Psoas muscle (tissue), 8 donors: ENCODE results near the gene DOCK2. TPM values are rescaled to one million over a fixed set of nuclear protein-coding genes. Genes with fewer than 3 reads are reported as not detected.

ENCODE experiments used
- ATAC-seq, 4 donors: fragments of 200-7000 bp; cut with Tn5 transposase; one replicate each; pipeline ENCODE4 v1.9.1; 2020; ENCODE audit warnings: moderate library complexity in 3 of 4, mild to moderate bottlenecking in 2 of 4
- DNase-seq, 2 donors: peaks; one replicate each; pipeline ENCODE4 v3.0.0-alpha.2; 2020
- H3K27ac ChIP-seq: fragments of 200-600 bp; one replicate; pipeline ENCODE4 v1.8.0; 2022
- H3K27me3 ChIP-seq, 3 donors: fragments of 200-600 bp in 1 of 3; one replicate each; pipeline versions ENCODE4 v1.6.1 to v1.8.0; 2013 to 2022; ENCODE audit warnings: low read length in 2 of 3, mild to moderate bottlenecking in 2 of 3, moderate library complexity in 1 of 3; ENCODE audit not compliant: insufficient read depth in 3 of 3
- H3K36me3 ChIP-seq, 2 donors: fragments of 200-600 bp in 1 of 2; one replicate each; pipeline versions ENCODE4 v1.6.1 to v1.8.0; 2013 to 2022; ENCODE audit warnings: low read depth in 1 of 2, mild to moderate bottlenecking in 1 of 2, moderate library complexity in 1 of 2; ENCODE audit not compliant: insufficient read depth in 1 of 2
- H3K4me1 ChIP-seq: fragments of 200-600 bp; one replicate; pipeline ENCODE4 v1.8.0; 2022
- H3K4me3 ChIP-seq: fragments of 200-600 bp; one replicate; pipeline ENCODE4 v1.8.0; 2022; ENCODE audit warnings: mild to moderate bottlenecking
- H3K9me3 ChIP-seq: fragments of 200-600 bp; one replicate; pipeline ENCODE4 v1.8.0; 2022
- WGBS, 3 donors: extraction: QIAGEN DNeasy Blood & Tissue Kit; methylation state at CpG; one replicate each; pipeline versions ENCODE4 v1.1.6 to v1.1.7; 2013; 5-methylcytosine and 5-hydroxymethylcytosine counted together
- intact Hi-C, 2 donors: fragments of 100-400 bp; cut with DNase I; formaldehyde crosslinking; loops; one replicate each; pipeline versions ENCODE4 v1.11.0 to v1.14.2; 2022
- polyA plus RNA-seq, 3 donors: library from polyadenylated mRNA; stranded (reverse); fragments of 200-250 nt; gene quantifications; one replicate each; pipeline ENCODE4 v1.2.3, GENCODE V29; 2013
- total RNA-seq, 4 donors: library from RNA; stranded (reverse); fragmentation: NEBNext Ultra II Directional in 2 of 4; extraction: Animal tissue kit (Norgen Biotek cat#: 25700) in 2 of 4; gene quantifications; one replicate each; pipeline versions ENCODE4 v1.2.1 to v1.2.4, GENCODE V29; 2021 to 2023
- TF ChIP-seq, protein P1 (sequence below): fragments of 200-600 bp; IDR thresholded peaks from one replicate; pipeline ENCODE4 v1.8.0; 2022; ENCODE audit warnings: antibody characterized with exemption
- donor health status: healthy with polysubstance abuse.
- donor health status: DM: no; HTN: no; CAD: no; lungs with moderate emphysema.
- donor health status: Bipolar disorder and iron deficiency.
- donor health status: healthy.
- donor health status: DM: yes; HTN: yes; CAD: no.
- donor health status: DM: no; HTN: no; CAD: no.
- donor health status: DM: no; HTN: no; CAD: no.
- donor health status: DM: yes; HTN: yes; CAD: no.

Gene DOCK2
- total and polyA plus RNA-seq, 7 donors, result 0.37 to 4.4 (median 3.5) TPM

DNA sequence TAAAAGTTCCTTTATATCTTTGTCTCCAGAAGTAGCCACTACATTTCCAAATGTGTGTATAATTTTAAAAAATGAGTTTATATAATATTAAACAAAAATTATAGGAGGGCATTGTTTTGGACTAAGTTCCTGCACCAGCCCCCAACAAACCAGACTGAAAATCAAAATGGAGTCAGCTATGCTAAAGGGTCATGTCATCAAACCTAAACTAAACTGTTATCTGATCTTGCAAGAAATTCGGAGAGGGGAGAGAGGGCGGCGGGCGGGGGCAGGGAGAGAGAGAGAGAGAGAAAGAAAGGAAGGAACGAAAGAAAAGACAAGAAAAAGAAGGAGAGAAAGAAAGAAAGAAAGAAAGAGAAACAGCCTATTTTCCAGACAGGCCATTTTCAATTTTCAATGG is 63.5 kb downstream of the DOCK2 start:
- Histone ChIP-seq H3K27me3 (no peaks in the 10 kb centered on the region), H3K9me3 (no peaks in the 10 kb centered on the region), H3K4me1 (no peaks in the 10 kb centered on the region), H3K4me3 (no peak overlapping the region), H3K27ac (no peak overlapping the region), H3K36me3 (no peaks in the 10 kb centered on the region)
- ATAC-seq (no peak), DNase-seq (no peak)
- intact Hi-C loops, result no loop called here
- WGBS, 3 donors, result 61 to 68% (median 64%) methylated on average over 5 of the region's 5 CpGs
- TF ChIP-seq, protein P1, sequence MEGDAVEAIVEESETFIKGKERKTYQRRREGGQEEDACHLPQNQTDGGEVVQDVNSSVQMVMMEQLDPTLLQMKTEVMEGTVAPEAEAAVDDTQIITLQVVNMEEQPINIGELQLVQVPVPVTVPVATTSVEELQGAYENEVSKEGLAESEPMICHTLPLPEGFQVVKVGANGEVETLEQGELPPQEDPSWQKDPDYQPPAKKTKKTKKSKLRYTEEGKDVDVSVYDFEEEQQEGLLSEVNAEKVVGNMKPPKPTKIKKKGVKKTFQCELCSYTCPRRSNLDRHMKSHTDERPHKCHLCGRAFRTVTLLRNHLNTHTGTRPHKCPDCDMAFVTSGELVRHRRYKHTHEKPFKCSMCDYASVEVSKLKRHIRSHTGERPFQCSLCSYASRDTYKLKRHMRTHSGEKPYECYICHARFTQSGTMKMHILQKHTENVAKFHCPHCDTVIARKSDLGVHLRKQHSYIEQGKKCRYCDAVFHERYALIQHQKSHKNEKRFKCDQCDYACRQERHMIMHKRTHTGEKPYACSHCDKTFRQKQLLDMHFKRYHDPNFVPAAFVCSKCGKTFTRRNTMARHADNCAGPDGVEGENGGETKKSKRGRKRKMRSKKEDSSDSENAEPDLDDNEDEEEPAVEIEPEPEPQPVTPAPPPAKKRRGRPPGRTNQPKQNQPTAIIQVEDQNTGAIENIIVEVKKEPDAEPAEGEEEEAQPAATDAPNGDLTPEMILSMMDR, result no peak

DNA sequence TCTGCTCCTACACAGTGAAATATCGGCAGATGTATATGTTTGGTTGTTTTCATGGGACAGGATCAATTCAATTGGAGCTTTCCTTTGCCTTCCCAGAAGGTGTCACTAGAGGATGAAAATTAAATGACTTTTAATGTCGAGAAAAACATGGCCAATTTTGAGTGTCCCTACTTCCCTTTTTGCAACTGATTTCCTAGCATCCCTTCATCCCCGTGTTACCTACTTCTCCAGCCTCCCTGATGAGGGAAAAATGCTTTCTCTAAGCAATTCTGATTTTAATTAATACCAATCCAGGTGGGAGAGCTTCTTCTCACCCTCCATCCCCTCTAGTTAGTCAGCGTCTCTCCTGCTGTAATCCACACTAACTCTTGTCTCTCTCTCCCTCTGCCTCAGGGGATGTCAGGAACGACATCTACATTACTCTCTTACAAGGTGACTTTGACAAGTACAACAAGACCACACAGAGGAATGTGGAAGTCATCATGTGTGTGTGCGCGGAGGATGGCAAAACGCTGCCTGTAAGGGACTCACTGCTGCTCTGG is 64.9 kb downstream of the DOCK2 start:
- TF ChIP-seq, protein P1, result no peak
- no peak overlapping the region for H3K27ac ChIP-seq
- WGBS, 3 donors, result 42 to 46% (median 45%) methylated on average over 8 of the region's 8 CpGs
- no peaks in the 10 kb centered on the region for H3K4me1 ChIP-seq
- H3K4me3 ChIP-seq, result no peak overlapping the region
- ATAC-seq, result no peak
- no peak for DNase-seq
- intact Hi-C loops, result no loop called here
- no peaks in the 10 kb centered on the region for H3K9me3 ChIP-seq
- no peaks in the 10 kb centered on the region for H3K36me3 ChIP-seq
- no peaks in the 10 kb centered on the region for H3K27me3 ChIP-seq

DNA sequence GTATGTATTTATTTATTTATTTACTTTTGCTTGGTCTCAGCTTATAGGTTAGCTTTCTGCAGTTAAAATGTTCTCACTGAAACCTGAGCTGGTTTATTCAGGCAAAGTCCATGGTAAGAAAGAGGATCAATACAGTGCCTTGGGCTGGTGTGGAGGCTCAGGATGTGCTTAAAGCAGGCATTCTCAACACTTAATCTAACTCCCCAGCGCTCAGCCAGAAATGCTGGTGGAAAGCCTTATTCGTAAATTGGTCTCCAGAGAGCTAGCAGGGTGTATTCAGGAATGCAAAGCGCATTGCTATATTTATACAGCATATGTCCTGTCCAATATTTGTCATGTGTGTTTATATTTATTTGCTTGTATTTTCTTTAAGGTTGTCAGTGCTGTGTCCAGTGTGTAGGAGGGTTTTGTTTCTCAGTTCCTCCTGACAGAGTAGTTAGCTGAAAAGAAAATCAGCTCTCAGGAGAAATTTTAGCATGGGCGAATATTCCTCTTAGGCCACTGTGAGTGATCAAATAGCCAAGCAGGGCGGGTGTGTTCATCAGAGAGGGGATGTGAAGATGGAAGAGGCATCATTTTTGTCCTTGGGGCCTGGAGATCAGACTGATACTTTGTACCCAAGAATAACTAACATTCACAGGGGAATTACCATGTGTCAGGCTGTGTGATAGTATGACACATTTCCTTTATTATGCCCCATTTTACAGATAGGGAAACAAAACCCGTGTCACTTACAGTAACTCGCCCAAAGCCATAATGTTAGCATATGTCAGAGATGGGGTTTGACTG is 65.8 kb downstream of the DOCK2 start:
- H3K4me1 ChIP-seq, result no peaks in the 10 kb centered on the region
- no peak overlapping the region for H3K4me3 ChIP-seq
- DNase-seq (no peak), ATAC-seq (no peak)
- H3K27ac ChIP-seq, result no peak overlapping the region
- WGBS, 3 donors, result 55 to 57% (median 56%) methylated on average over 7 of the region's 7 CpGs
- H3K36me3 ChIP-seq, result no peaks in the 10 kb centered on the region
- no peaks in the 10 kb centered on the region for H3K27me3 ChIP-seq
- TF ChIP-seq, protein P1, result no peak
- H3K9me3 ChIP-seq, result no peaks in the 10 kb centered on the region
- intact Hi-C loops, result no loop called here

GRCh38 chr5:169703813-169704212 is 66.7 kb downstream of the DOCK2 start:
- H3K27ac ChIP-seq, result no peak overlapping the region
- TF ChIP-seq, protein P1, result no peak
- no peaks in the 10 kb centered on the region for H3K9me3 ChIP-seq
- no peak for ATAC-seq
- no peak overlapping the region for H3K4me3 ChIP-seq
- intact Hi-C loops, result no loop called here
- DNase-seq, result no peak
- no peaks in the 10 kb centered on the region for H3K27me3 ChIP-seq
- no peaks in the 10 kb centered on the region for H3K4me1 ChIP-seq
- no peaks in the 10 kb centered on the region for H3K36me3 ChIP-seq
- WGBS, 3 donors, result 65 to 73% (median 69%) methylated on average over 2 of the region's 2 CpGs
